Vagina (tissue), 2 donors: ENCODE measurements around the gene GIPC3. TPM values are rescaled to one million over a fixed set of nuclear protein-coding genes. Genes with fewer than 3 reads are reported as not detected.

ENCODE experiments used
- DNase-seq, 2 donors: peaks; one replicate each; pipeline ENCODE4 v3.0.0-alpha.2; 2017; ENCODE audit errors: extremely low spot score in 2 of 2
- H3K27ac ChIP-seq: fragments of 200-600 bp; sonication (generic); one replicate; pipeline ENCODE4 v1.5.1; 2019
- H3K27me3 ChIP-seq: fragments of 200-600 bp; sonication (generic); one replicate; pipeline ENCODE4 v1.5.1; 2019
- H3K36me3 ChIP-seq, 2 donors: fragments of 200-600 bp; sonication (generic); one replicate each; pipeline ENCODE4 v1.5.1; 2017 to 2019
- H3K4me1 ChIP-seq: fragments of 200-600 bp; sonication (generic); one replicate; pipeline ENCODE4 v1.5.1; 2019
- H3K4me3 ChIP-seq, 2 donors: fragments of 200-600 bp; sonication (generic); 1 replicate in 1 of 2; 2 replicates in 1 of 2; pipeline ENCODE4 v1.5.1; 2016 to 2019
- H3K9me3 ChIP-seq: fragments of 200-600 bp; sonication (generic); one replicate; pipeline ENCODE4 v1.5.1; 2019
- CTCF ChIP-seq, 3 experiments: fragments of 450-650 bp in 2 of 3; fragments of 200-600 bp in 1 of 3; sonication (generic) in 1 of 3; IDR thresholded peaks; one replicate each; pipeline ENCODE4 v1.5.1; 2017 to 2019; ENCODE audit warnings: antibody characterized with exemption in 3 of 3, mild to moderate bottlenecking in 2 of 3, moderate library complexity in 2 of 3
- POLR2A ChIP-seq, 2 donors: fragments of 450-650 bp; IDR thresholded peaks; one replicate each; pipeline ENCODE4 v1.6.1; 2017; ENCODE audit warnings: antibody characterized with exemption in 2 of 2, mild to moderate bottlenecking in 2 of 2, moderate library complexity in 2 of 2
- POLR2AphosphoS5 ChIP-seq, 2 donors: sonication (generic); formaldehyde crosslinking; IDR thresholded peaks; one replicate each; pipeline ENCODE4 v1.9.0; 2017; ENCODE audit warnings: antibody characterized with exemption in 2 of 2, mild to moderate bottlenecking in 2 of 2, low read depth in 1 of 2; ENCODE audit not compliant: insufficient read depth in 1 of 2
- intact Hi-C: fragments of 100-400 bp; cut with DNase I; formaldehyde crosslinking; loops from one replicate; pipeline ENCODE4 v1.15.1; 2023
- total RNA-seq: library from RNA; depleted of rRNA; stranded (reverse); fragments of >200 nt; gene quantifications from one replicate; pipeline ENCODE4 v1.2.3, GENCODE V29; 2016

The GIPC3 gene
- total RNA-seq, 1 donor from 2014 or later, result 0.25 TPM

DNA sequence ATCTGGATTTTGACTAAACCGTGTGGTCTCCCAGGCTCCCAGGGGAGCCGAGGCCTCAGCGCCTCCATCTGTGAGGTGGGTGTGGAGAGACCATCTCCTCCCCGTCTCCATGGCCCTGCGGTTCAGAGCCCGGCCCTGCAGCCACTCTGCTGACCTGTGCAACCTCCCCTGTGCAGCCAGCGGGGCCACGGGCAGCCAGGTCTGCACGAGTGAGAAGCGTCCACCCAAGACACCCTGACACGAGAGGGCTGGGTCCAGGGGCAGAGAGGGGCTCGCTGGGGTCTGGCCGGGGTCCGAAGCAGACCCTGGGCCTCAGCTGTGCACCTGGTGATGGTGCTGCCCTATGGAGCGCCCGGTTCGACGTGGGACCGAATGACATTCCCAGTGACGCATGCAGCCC lies 51.7 kb downstream of the GIPC3 start:
- DNase-seq, result no peak
- no peaks in the 10 kb centered on the region for H3K27me3 ChIP-seq
- intact Hi-C loops, result no loop called here
- TF ChIP-seq POLR2AphosphoS5 (IDR thresholded peaks at IDR 0.05; ENCODE audit: insufficient read depth in 1 of 2, low read depth in 1 of 2) (no peak), POLR2A (IDR thresholded peaks at IDR 0.05) (no peak), CTCF (IDR thresholded peaks at IDR 0.05) (no peak)
- no peaks in the 10 kb centered on the region for H3K9me3 ChIP-seq
- peaks cover 0 to 45% of the 10 kb centered on the region in 2 donors for H3K36me3 ChIP-seq
- H3K27ac ChIP-seq, result no peak overlapping the region
- no peak overlapping the region for H3K4me3 ChIP-seq
- H3K4me1 ChIP-seq, result no peaks in the 10 kb centered on the region

DNA sequence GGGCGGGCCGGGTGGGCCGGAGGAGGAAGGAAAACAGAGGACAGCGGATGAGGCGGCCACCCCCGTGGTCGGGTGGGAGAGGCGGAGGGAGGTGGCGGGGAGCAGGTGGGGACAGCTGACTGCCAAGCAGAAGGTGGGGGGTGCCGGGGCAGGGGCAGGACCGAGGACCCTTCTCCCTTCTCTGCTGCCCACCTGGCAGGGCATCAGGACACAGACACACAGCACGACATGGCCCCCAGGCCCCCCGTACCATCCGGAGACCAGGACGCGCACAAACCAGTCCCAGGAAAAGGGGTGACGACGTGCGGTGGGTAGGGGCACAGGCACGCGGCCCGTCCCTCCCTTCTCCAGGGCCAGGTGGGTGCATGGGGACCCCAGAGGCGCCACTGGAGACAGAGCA lies 52.3 kb downstream of the GIPC3 start:
- H3K36me3 ChIP-seq, result peaks cover 0 to 44% of the 10 kb centered on the region in 2 donors
- intact Hi-C loops, result no loop called here
- DNase-seq, result no peak
- H3K27ac ChIP-seq, result no peak overlapping the region
- H3K9me3 ChIP-seq, result no peaks in the 10 kb centered on the region
- no peak overlapping the region for H3K4me3 ChIP-seq
- TF ChIP-seq CTCF (IDR thresholded peaks at IDR 0.05), result no peak
- TF ChIP-seq POLR2AphosphoS5 (IDR thresholded peaks at IDR 0.05; ENCODE audit: insufficient read depth in 1 of 2, low read depth in 1 of 2), result no peak
- TF ChIP-seq POLR2A (IDR thresholded peaks at IDR 0.05), result no peak
- H3K27me3 ChIP-seq, result no peaks in the 10 kb centered on the region
- no peaks in the 10 kb centered on the region for H3K4me1 ChIP-seq

GRCh38 chr19:3638208-3639193 lies 53.2 kb downstream of the GIPC3 start:
- DNase-seq, result no peak
- intact Hi-C loops, result no loop called here
- no peaks in the 10 kb centered on the region for H3K27me3 ChIP-seq
- H3K4me1 ChIP-seq, result no peaks in the 10 kb centered on the region
- H3K36me3 ChIP-seq, result peaks cover 0 to 53% of the 10 kb centered on the region in 2 donors
- no peak overlapping the region for H3K4me3 ChIP-seq
- TF ChIP-seq POLR2AphosphoS5 (IDR thresholded peaks at IDR 0.05; ENCODE audit: insufficient read depth in 1 of 2, low read depth in 1 of 2), result no peak
- TF ChIP-seq CTCF (IDR thresholded peaks at IDR 0.05), result no peak
- TF ChIP-seq POLR2A (IDR thresholded peaks at IDR 0.05), result no peak
- H3K27ac ChIP-seq, result no peak overlapping the region
- H3K9me3 ChIP-seq, result no peaks in the 10 kb centered on the region

GRCh38 chr19:3639479-3639878 lies 54.2 kb downstream of the GIPC3 start:
- no peak for DNase-seq
- intact Hi-C loops, result no loop called here
- no peaks in the 10 kb centered on the region for H3K4me1 ChIP-seq
- TF ChIP-seq POLR2A (IDR thresholded peaks at IDR 0.05) (no peak), CTCF (IDR thresholded peaks at IDR 0.05) (no peak), POLR2AphosphoS5 (IDR thresholded peaks at IDR 0.05; ENCODE audit: insufficient read depth in 1 of 2, low read depth in 1 of 2) (no peak)
- no peaks in the 10 kb centered on the region for H3K27me3 ChIP-seq
- H3K27ac ChIP-seq, result no peak overlapping the region
- no peak overlapping the region for H3K4me3 ChIP-seq
- peaks cover 0 to 53% of the 10 kb centered on the region in 2 donors for H3K36me3 ChIP-seq
- no peaks in the 10 kb centered on the region for H3K9me3 ChIP-seq
